HG03095 (cell line): ENCODE results near the gene ALK.

Source experiments
- ATAC-seq: cut with Tn5 transposase; IDR thresholded peaks from one replicate; pipeline ENCODE4 v1.9.1; 2021; ENCODE audit warnings: moderate library complexity; ENCODE audit not compliant: unreplicated experiment

ALK gene

GRCh38 chr2:29462293-29462692, 459.1 kb downstream of the ALK start:
- no peak for ATAC-seq

- ATAC-seq: no peak
These were observed 461.2 kb downstream of the ALK start for GRCh38 chr2:29460190-29460589.

GRCh38 chr2:29459445-29460179, 461.8 kb downstream of the ALK start:
- ATAC-seq: no peak

- no peak for ATAC-seq
These were observed 465.0 kb downstream of the ALK start for GRCh38 chr2:29456429-29456828.

- no peak for ATAC-seq
These were observed 466.1 kb downstream of the ALK start for GRCh38 chr2:29455200-29455860.

GRCh38 chr2:29452036-29452435, 469.4 kb downstream of the ALK start:
- no peak for ATAC-seq

GRCh38 chr2:29450596-29451222, 470.7 kb downstream of the ALK start:
- no peak for ATAC-seq

- no peak for ATAC-seq
These were observed 471.9 kb downstream of the ALK start for GRCh38 chr2:29449499-29449898.

- no peak for ATAC-seq
These were observed 473.2 kb downstream of the ALK start for GRCh38 chr2:29448096-29448688.

- ATAC-seq: no peak
These were observed 473.9 kb downstream of the ALK start for GRCh38 chr2:29447513-29447912.

GRCh38 chr2:29446847-29447246, 474.5 kb downstream of the ALK start:
- ATAC-seq: no peak

- no peak for ATAC-seq
These were observed 477.2 kb downstream of the ALK start for GRCh38 chr2:29444150-29444549.

- no peak for ATAC-seq
These were observed 477.8 kb downstream of the ALK start for GRCh38 chr2:29443627-29444026.

- no peak for ATAC-seq
These were observed 478.2 kb downstream of the ALK start for GRCh38 chr2:29443151-29443550.

- no peak for ATAC-seq
These were observed 480.3 kb downstream of the ALK start for GRCh38 chr2:29440921-29441623.

GRCh38 chr2:29433920-29434319, 487.5 kb downstream of the ALK start:
- no peak for ATAC-seq

- ATAC-seq: no peak
These were observed 488.3 kb downstream of the ALK start for GRCh38 chr2:29433128-29433527.

GRCh38 chr2:29431485-29431884, 489.9 kb downstream of the ALK start:
- no peak for ATAC-seq

GRCh38 chr2:29430382-29431112, 490.8 kb downstream of the ALK start:
- no peak for ATAC-seq

GRCh38 chr2:29426354-29426753, 495.0 kb downstream of the ALK start:
- no peak for ATAC-seq

- no peak for ATAC-seq
These were observed 495.5 kb downstream of the ALK start for GRCh38 chr2:29425866-29426265.
